Stomach (tissue), 9 donors: ENCODE measurements around the gene TTC28. TPM values are rescaled to one million over a fixed set of nuclear protein-coding genes. Genes with fewer than 3 reads are reported as not detected.

Source experiments
- DNase-seq, 2 donors: peaks; one replicate each; pipeline versions ENCODE4 v3.0.0 to v3.0.0-alpha.2; 2013 to 2019
- H3K27ac ChIP-seq, 5 donors: fragments of 200-600 bp in 4 of 5; sonication (generic) in 4 of 5; one replicate each; pipeline ENCODE4 v1.5.1; 2013 to 2019; ENCODE audit warnings: mild to moderate bottlenecking in 1 of 5, moderate library complexity in 1 of 5
- H3K27me3 ChIP-seq, 3 donors: fragments of 200-600 bp; sonication (generic); one replicate each; pipeline ENCODE4 v1.5.1; 2017 to 2019; ENCODE audit warnings: mixed run types in 1 of 3
- H3K36me3 ChIP-seq, 4 donors: fragments of 200-600 bp; sonication (generic); 1 replicate in 3 of 4; 2 replicates in 1 of 4; pipeline ENCODE4 v1.5.1; 2016 to 2019
- H3K4me1 ChIP-seq, 4 donors: fragments of 200-600 bp; sonication (generic); one replicate each; pipeline ENCODE4 v1.5.1; 2016 to 2019
- H3K4me3 ChIP-seq, 4 donors: fragments of 200-600 bp; sonication (generic) in 3 of 4; one replicate each; pipeline ENCODE4 v1.5.1; 2016 to 2019; ENCODE audit warnings: mild to moderate bottlenecking in 1 of 4
- H3K9me3 ChIP-seq, 4 donors: fragments of 200-600 bp; sonication (generic); one replicate each; pipeline ENCODE4 v1.5.1; 2016 to 2019
- CTCF ChIP-seq, 7 experiments: fragments of 450-650 bp in 4 of 7; fragments of 200-600 bp in 3 of 7; sonication (generic) in 3 of 7; IDR thresholded peaks; one replicate each; pipeline ENCODE4 v1.5.1; 2016 to 2019; ENCODE audit warnings: antibody characterized with exemption in 7 of 7, control low read depth in 2 of 7, mild to moderate bottlenecking in 1 of 7
- EP300 ChIP-seq: sonication (generic); formaldehyde crosslinking; IDR thresholded peaks from one replicate; pipeline ENCODE4 v1.6.1; 2017; ENCODE audit warnings: antibody characterized with exemption
- POLR2A ChIP-seq, 4 donors: fragments of 450-650 bp; IDR thresholded peaks; one replicate each; pipeline ENCODE4 v1.6.1; 2016; ENCODE audit warnings: antibody characterized with exemption in 4 of 4, control low read depth in 2 of 4, mild to moderate bottlenecking in 1 of 4, moderate library complexity in 1 of 4
- POLR2AphosphoS5 ChIP-seq, 3 donors: sonication (generic); formaldehyde crosslinking; IDR thresholded peaks; one replicate each; pipeline ENCODE4 v1.6.1; 2016; ENCODE audit warnings: antibody characterized with exemption in 3 of 3
- WGBS, 5 donors: extraction: QIAGEN DNeasy Blood & Tissue Kit in 3 of 5; methylation state at CpG; one replicate each; pipeline versions ENCODE4 v1.1.5 to v1.1.7; 2013 to 2018; 5-methylcytosine and 5-hydroxymethylcytosine counted together
- intact Hi-C: fragments of 100-400 bp; cut with DNase I; formaldehyde crosslinking; loops from one replicate; pipeline ENCODE4 v1.15.1; 2023; ENCODE audit warnings: low total_unique reads
- polyA plus RNA-seq, 3 donors: library from polyadenylated mRNA; stranded (reverse); fragments of 200-250 nt; gene quantifications; one replicate each; pipeline ENCODE4 v1.2.3, GENCODE V29; 2013
- total RNA-seq, 5 donors: library from RNA; depleted of rRNA; stranded (reverse); fragments of >200 nt; gene quantifications; one replicate each; pipeline versions ENCODE4 v1.1.0 to v1.2.3, GENCODE V29; 2014 to 2016
- donor health status: healthy with polysubstance abuse.
- donor health status: Bipolar disorder and iron deficiency.
- donor health status: healthy.

The TTC28 gene
- total and polyA plus RNA-seq, 8 donors: 1.7 to 53.4 (median 24.6) TPM

DNA sequence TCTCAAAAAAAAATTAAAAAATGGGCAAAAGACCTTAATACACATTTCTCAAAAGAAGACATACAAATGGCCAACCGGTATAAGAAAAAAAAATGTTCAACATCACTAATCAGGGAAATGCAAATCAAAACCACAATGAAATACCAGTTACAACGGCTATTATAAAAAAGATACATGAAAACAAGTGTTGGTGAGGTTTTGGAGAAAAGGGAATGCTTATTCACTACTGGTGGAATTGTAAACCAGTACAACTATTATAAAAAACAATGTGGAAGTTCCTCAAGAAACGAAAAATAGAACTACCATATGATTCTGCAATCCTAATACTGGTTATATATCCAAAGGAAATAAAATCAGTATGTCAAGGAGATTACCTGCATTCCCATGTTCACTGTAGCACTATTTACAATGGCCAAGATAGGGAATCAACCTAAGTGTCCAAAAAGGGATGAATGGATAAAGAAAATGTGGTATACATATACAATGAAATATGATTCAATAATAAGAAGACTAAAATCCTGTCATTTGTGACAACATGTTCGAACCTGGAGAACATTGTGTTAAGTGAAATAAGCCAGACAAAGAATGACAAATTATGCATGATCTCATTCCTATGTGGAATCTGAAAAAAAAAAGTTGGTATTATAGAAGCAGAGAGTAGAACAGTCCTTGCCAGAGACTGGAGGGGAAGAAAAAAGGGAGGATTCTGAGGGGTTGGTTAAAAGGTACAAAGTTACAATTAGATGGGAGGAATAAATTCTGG lies 503.7 kb downstream of the TTC28 start:
- no peak for TF ChIP-seq POLR2AphosphoS5 (IDR thresholded peaks at IDR 0.05)
- TF ChIP-seq POLR2A (IDR thresholded peaks at IDR 0.05): no peak
- TF ChIP-seq EP300: no peak
- TF ChIP-seq CTCF (IDR thresholded peaks at IDR 0.05): no peak
- 83 to 94% (median 91%) methylated on average over 4 of the region's 4 CpGs for WGBS, 5 donors
- Histone ChIP-seq H3K36me3 (no peaks in the 10 kb centered on the region), H3K27ac (no peak overlapping the region), H3K4me3 (no peak overlapping the region), H3K9me3 (no peaks in the 10 kb centered on the region), H3K27me3 (no peaks in the 10 kb centered on the region), H3K4me1 (peaks cover 0 to 34% (median 17%) of the 10 kb centered on the region in 4 donors)
- no peak for DNase-seq
- intact Hi-C loops: no loop called here

DNA sequence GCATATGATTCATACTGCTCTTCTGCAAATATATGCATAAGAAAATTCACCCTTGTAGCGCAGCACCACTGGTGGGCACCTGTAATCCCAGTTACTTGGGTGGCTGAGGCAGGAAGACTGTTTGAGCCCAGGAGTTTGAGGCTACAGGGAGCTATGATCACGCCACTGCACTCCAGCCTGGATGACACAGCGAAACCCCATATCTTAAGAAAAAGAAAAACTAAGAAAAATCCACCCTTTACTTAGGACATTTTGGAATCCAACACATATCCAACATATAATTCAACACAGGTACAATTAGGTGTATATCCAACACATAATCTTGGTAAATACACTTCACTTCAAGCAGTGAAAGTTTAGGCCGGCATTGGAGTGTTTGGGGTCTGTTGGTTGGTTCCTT lies 505.1 kb downstream of the TTC28 start:
- WGBS, 5 donors: 95 to 98% (median 96%) methylated on average over 4 of the region's 4 CpGs
- no peak overlapping the region for H3K27ac ChIP-seq
- no peak for TF ChIP-seq CTCF (IDR thresholded peaks at IDR 0.05)
- no peak for TF ChIP-seq EP300
- no peak for TF ChIP-seq POLR2A (IDR thresholded peaks at IDR 0.05)
- no peak for TF ChIP-seq POLR2AphosphoS5 (IDR thresholded peaks at IDR 0.05)
- H3K27me3 ChIP-seq: no peaks in the 10 kb centered on the region
- no peaks in the 10 kb centered on the region for H3K9me3 ChIP-seq
- H3K4me1 ChIP-seq: peaks cover 0 to 34% (median 15%) of the 10 kb centered on the region in 4 donors
- intact Hi-C loops: no loop called here
- H3K36me3 ChIP-seq: no peaks in the 10 kb centered on the region
- no peak overlapping the region for H3K4me3 ChIP-seq
- no peak for DNase-seq

DNA sequence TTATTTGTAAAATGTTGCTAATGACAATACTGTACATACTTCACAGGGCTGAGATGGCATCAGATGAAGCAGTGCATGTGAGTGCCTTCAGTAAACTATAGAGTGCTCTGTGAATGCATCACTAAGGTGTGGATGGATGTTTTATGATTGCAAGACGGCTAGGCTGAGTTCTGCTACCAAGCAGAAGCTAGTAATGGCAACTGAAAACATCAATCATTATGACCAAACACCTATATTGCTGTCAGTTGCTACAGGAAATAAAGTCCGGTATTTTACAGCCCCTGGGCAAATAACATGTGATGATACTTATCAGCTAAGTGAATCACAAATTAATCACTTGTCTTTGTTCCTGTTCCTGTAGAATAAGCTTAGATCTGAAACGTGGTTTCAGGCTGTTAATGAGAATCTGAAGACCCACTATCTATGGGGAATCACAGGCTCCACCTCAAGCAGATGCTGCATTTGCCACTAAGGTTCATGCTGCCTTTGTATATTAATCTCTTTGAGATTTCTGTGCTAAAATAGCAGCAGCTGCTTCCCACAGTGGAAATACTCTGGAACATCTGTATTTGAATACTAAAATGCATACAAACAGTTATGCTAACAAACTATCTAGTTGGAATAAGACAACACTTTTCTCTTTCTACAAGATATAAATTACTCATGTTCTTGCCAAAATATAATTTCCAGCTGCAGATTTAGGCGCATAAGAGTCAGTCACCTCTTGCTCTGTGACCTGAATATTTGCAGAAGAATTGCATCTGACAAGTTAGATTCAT lies 506.6 kb downstream of the TTC28 start:
- TF ChIP-seq POLR2AphosphoS5 (IDR thresholded peaks at IDR 0.05) (no peak), CTCF (IDR thresholded peaks at IDR 0.05) (no peak), POLR2A (IDR thresholded peaks at IDR 0.05) (no peak), EP300 (no peak)
- Histone ChIP-seq H3K27me3 (no peaks in the 10 kb centered on the region), H3K9me3 (no peaks in the 10 kb centered on the region), H3K36me3 (no peaks in the 10 kb centered on the region), H3K4me1 (peaks cover 0 to 31% (median 15%) of the 10 kb centered on the region in 4 donors), H3K4me3 (no peak overlapping the region), H3K27ac (no peak overlapping the region)
- intact Hi-C loops: no loop called here
- WGBS, 5 donors: 32 to 44% (median 40%) methylated on average over 4 of the region's 4 CpGs
- peak in 1 of 2 donors; percentile 29 for DNase-seq

DNA sequence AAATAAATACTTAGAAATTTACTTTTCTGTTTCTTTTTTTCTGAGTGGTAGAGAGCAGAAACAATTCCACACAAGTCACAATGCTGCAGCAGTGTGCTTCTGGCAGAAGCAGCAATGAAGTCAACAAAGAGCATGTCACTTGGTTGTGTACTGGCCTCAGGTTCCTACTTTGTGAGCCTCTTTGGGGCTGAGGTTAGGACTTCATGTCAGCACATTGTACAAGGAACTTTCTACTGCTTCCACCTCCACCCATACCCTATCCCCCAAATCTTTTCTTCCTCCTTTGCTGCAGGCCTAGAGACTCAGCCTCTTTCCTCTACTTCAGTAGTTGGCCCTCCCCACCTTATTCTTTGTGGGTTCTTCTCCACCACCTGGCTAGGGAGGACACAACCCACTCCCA lies 507.9 kb downstream of the TTC28 start:
- no peaks in the 10 kb centered on the region for H3K36me3 ChIP-seq
- intact Hi-C loops: no loop called here
- no peak for DNase-seq
- no peak overlapping the region for H3K27ac ChIP-seq
- no peaks in the 10 kb centered on the region for H3K27me3 ChIP-seq
- H3K4me3 ChIP-seq: no peak overlapping the region
- H3K9me3 ChIP-seq: no peaks in the 10 kb centered on the region
- peaks cover 0 to 27% (median 15%) of the 10 kb centered on the region in 4 donors for H3K4me1 ChIP-seq
- TF ChIP-seq POLR2AphosphoS5 (IDR thresholded peaks at IDR 0.05) (no peak), EP300 (no peak), CTCF (IDR thresholded peaks at IDR 0.05) (no peak), POLR2A (IDR thresholded peaks at IDR 0.05) (no peak)
